ENCODE data around the gene SLC8B1. TPM values are rescaled to one million over a fixed set of nuclear protein-coding genes. Genes with fewer than 3 reads are reported as not detected.
"Not testable (repeated sequence)": the region's sequence is repeated elsewhere in the genome, so short reads cannot be mapped to it uniquely, and the experiment has no call there.

SLC8B1 gene
- total RNA-seq, 1 donor from 2014 or later = 3.0 TPM

DNA sequence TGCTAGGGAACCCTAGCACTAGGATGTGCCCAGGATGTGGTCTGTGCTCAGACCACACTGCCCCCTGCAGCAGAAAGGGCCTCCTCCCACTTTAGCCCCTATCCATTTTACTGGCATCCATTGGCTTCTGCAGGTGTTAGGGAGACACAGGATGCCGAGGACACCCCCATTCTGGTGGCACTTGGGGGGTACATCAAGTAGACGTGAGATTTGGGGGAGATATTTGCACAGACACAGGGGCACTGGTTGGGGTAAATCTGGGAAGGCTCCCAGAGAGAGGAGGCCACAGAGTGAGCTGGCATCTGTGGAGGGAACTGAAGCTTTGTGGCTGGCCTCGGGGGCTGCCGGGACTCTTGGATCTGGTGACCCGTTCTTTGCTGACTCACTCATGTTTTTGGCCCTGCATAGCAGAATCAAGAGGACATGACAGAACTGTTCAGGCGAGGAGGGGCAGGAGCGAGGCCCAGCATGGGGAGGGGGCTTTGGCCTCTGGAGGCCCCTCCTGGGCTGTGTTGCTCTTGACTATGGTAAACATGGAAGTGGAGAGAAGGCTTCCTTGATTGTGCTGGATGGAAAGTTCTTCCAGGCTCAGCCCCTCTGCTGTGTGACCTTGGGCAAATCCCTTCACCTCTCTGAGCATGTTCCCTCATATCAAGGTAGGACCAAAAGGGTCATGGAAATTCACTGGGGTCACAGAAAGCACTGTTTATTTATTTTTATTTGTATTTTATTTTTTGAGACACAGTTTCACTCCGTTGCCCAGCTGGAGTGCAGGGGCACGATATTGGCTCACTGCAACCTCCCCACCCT lies 25.2 kb upstream of the SLC8B1 start:
- no peaks in the 10 kb centered on the region for H3K27me3 ChIP-seq
- H3K36me3 ChIP-seq = no peaks in the 10 kb centered on the region
- no peak overlapping the region for H3K27ac ChIP-seq
- H4K20me1 ChIP-seq (ENCODE audit: low read depth) = peaks cover 19% of the 10 kb centered on the region
- H3K9me3 Mint-ChIP-seq = no peaks in the 10 kb centered on the region
- H2AFZ ChIP-seq (replicated peaks) = no peak overlapping the region
- no peak overlapping the region for H3K9ac ChIP-seq
- H3K4me3 ChIP-seq = no peak overlapping the region
- H3F3A ChIP-seq (ENCODE audit: low read depth) = peaks cover 15% of the 10 kb centered on the region
- peaks cover 7% of the 10 kb centered on the region for H3K4me1 ChIP-seq
- H3K27me3 Mint-ChIP-seq (ENCODE audit: insufficient read depth, low read depth) = peaks cover 2% of the 10 kb centered on the region
- H3K4me2 ChIP-seq = no peak overlapping the region
- peak overlapping the region; percentile 84 for H3K4me3 Mint-ChIP-seq
- no peaks in the 10 kb centered on the region for H3K9me3 ChIP-seq (ENCODE audit: low read depth)
- no peak overlapping the region for H3K27ac Mint-ChIP-seq
- H3K4me1 Mint-ChIP-seq = peaks cover 11% of the 10 kb centered on the region
- H3K79me2 ChIP-seq (ENCODE audit: low read depth) = peaks cover 12% of the 10 kb centered on the region
- TF ChIP-seq, protein P1, sequence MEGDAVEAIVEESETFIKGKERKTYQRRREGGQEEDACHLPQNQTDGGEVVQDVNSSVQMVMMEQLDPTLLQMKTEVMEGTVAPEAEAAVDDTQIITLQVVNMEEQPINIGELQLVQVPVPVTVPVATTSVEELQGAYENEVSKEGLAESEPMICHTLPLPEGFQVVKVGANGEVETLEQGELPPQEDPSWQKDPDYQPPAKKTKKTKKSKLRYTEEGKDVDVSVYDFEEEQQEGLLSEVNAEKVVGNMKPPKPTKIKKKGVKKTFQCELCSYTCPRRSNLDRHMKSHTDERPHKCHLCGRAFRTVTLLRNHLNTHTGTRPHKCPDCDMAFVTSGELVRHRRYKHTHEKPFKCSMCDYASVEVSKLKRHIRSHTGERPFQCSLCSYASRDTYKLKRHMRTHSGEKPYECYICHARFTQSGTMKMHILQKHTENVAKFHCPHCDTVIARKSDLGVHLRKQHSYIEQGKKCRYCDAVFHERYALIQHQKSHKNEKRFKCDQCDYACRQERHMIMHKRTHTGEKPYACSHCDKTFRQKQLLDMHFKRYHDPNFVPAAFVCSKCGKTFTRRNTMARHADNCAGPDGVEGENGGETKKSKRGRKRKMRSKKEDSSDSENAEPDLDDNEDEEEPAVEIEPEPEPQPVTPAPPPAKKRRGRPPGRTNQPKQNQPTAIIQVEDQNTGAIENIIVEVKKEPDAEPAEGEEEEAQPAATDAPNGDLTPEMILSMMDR (IDR thresholded peaks at IDR 0.05) = peak; percentile 35
- no peak for TF ChIP-seq EZH2phosphoT487 (IDR thresholded peaks at IDR 0.05)
- no peak for TF ChIP-seq EZH2 (IDR thresholded peaks at IDR 0.05)
- no peaks in the 10 kb centered on the region for H3K36me3 Mint-ChIP-seq
- DNase-seq (ENCODE audit: low spot score) = no peak

DNA sequence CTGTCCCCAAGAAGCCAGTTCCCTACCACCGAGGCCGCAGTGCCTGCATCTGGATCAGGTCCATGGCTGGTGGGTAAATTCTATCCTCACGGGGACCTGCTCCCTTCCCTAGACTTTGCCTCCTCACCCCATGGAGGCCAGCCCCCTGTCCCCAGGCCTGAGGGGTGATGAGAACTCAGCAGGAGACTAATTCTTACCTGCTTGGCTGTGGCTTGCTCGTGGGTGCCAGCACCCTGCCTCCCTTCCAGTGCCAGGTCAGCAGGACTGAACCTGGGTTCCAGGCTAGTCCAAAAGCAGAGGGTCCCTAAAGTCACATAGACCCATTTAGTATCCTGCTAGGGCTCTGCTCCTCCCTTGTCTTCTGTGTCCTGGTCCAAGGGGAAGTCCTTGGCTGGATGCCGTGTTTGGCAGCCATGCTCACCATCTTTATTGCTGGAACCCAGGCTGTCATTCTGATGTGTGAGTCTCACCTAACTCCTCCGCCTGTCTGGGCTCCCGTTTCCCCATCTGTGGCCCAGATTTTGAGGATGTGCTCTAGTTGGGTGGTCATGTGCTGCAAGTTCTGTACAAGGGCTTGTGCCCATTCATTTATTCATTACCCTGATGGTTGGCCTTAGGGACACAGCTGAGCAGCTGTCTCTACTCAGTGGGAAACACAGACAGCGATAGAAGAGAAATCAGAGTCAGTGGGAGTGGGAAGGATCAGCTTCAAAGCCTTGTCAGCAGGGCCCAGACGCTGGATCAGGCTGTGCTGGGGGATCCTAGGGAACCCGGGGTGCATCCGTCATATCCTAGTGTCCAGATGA lies 24.4 kb upstream of the SLC8B1 start:
- peak overlapping the region; percentile 76 for H3K4me3 ChIP-seq
- H3K27me3 ChIP-seq = no peaks in the 10 kb centered on the region
- H3F3A ChIP-seq (ENCODE audit: low read depth) = peaks cover 15% of the 10 kb centered on the region
- no peak overlapping the region for H3K27ac ChIP-seq
- peak overlapping the region; percentile 43 for H3K9ac ChIP-seq
- H4K20me1 ChIP-seq (ENCODE audit: low read depth) = peaks cover 19% of the 10 kb centered on the region
- DNase-seq (ENCODE audit: low spot score) = no peak
- H3K9me3 ChIP-seq (ENCODE audit: low read depth) = no peaks in the 10 kb centered on the region
- TF ChIP-seq EZH2phosphoT487 (IDR thresholded peaks at IDR 0.05) (no peak), EZH2 (IDR thresholded peaks at IDR 0.05) (no peak)
- TF ChIP-seq, protein P1 (IDR thresholded peaks at IDR 0.05) = no peak
- no peaks in the 10 kb centered on the region for H3K36me3 Mint-ChIP-seq
- peaks cover 7% of the 10 kb centered on the region for H3K4me1 ChIP-seq
- H3K4me2 ChIP-seq = peak overlapping the region; percentile 79
- no peaks in the 10 kb centered on the region for H3K9me3 Mint-ChIP-seq
- H3K27ac Mint-ChIP-seq = no peak overlapping the region
- no peaks in the 10 kb centered on the region for H3K36me3 ChIP-seq
- H3K4me1 Mint-ChIP-seq = peaks cover 11% of the 10 kb centered on the region
- no peak overlapping the region for H2AFZ ChIP-seq (replicated peaks)
- H3K79me2 ChIP-seq (ENCODE audit: low read depth) = peaks cover 12% of the 10 kb centered on the region
- H3K27me3 Mint-ChIP-seq (ENCODE audit: insufficient read depth, low read depth) = peaks cover 2% of the 10 kb centered on the region
- H3K4me3 Mint-ChIP-seq = peak overlapping the region; percentile 84

DNA sequence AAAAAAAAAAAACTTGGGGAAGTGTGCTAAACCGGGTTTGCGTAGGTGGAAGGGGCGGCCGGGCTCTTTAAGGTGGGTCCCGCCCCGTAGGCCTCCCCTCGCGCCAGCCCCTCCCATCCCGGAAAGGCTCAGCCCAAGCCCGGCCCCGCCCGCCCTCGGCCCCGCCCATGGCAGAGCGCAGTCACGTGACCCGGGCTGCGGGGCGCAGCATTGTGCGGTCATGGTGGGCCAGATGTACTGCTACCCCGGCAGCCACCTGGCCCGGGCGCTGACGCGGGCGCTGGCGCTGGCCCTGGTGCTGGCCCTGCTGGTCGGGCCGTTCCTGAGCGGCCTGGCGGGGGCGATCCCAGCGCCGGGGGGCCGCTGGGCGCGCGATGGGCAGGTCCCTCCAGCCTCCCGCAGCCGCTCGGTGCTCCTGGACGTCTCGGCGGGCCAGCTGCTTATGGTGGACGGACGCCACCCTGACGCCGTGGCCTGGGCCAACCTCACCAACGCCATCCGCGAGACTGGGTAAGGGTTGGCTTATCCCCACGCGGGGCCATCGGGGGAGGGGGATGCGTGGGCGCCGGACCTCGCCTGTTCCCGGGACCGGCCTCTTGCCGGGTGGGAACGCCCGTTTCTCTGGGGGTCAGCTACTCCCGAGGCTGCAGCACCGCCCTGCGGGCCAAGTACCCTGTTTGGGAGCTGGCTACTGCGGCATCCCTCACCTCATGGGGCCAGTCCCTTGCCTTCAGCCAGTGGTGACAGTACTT lies 23.6 kb upstream of the SLC8B1 start, which contains the start of gene PLBD2:
PLBD2 (plus strand) TSS at position 207 of the 752 bp plus-strand sequence; CDS start at position 221, 14 bp downstream.
- Histone ChIP-seq H3K36me3 (no peaks in the 10 kb centered on the region), H4K20me1 (ENCODE audit: low read depth) (peaks cover 19% of the 10 kb centered on the region), H3K79me2 (ENCODE audit: low read depth) (peaks cover 12% of the 10 kb centered on the region), H3K4me2 (peak within 1 kb of the TSS; percentile 79), H2AFZ (replicated peaks) (peak within 1 kb of the TSS; percentile 74), H3K27me3 (no peaks in the 10 kb centered on the region), H3K9me3 (ENCODE audit: low read depth) (no peaks in the 10 kb centered on the region), H3K4me1 (peaks cover 7% of the 10 kb centered on the region), H3K27ac (no peak within 1 kb of the TSS), H3F3A (ENCODE audit: low read depth) (peaks cover 15% of the 10 kb centered on the region), H3K4me3 (peak within 1 kb of the TSS; percentile 76), H3K9ac (peak within 1 kb of the TSS; percentile 43)
- H3K27ac Mint-ChIP-seq = no peak within 1 kb of the TSS
- peak within 1 kb of the TSS; percentile 85 for H3K4me3 Mint-ChIP-seq
- peak; percentile 98 for DNase-seq (ENCODE audit: low spot score)
- H3K27me3 Mint-ChIP-seq (ENCODE audit: insufficient read depth, low read depth) = peaks cover 2% of the 10 kb centered on the region
- TF ChIP-seq, protein P1 (IDR thresholded peaks at IDR 0.05) = no peak
- TF ChIP-seq EZH2 (IDR thresholded peaks at IDR 0.05) = no peak
- no peaks in the 10 kb centered on the region for H3K9me3 Mint-ChIP-seq
- no peaks in the 10 kb centered on the region for H3K36me3 Mint-ChIP-seq
- peaks cover 11% of the 10 kb centered on the region for H3K4me1 Mint-ChIP-seq

DNA sequence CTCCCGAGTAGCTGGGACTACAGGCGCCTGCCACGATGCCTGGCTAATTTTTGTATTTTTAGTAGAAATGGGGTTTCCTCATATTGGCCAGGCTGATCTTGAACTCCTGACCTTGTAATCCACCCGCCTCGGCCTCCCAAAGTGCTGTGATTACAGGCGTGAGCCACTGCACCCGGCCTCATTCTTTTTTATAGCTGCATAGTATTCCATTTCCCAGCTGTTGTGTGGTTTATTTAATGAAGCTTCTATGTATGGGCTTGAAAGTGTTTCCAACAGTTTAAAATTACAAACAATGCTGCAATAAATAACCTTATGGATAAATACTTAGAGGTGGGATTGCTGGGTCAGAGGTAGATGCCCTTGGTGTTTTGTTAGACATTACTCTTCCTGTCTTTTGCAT lies 19.3 kb upstream of the SLC8B1 start:
- not testable (repeated sequence) for H3K4me3 Mint-ChIP-seq; H3K4me1 Mint-ChIP-seq; H3K9ac ChIP-seq; H3K36me3 ChIP-seq; H3K27ac ChIP-seq; H2AFZ ChIP-seq (replicated peaks); H3K27ac Mint-ChIP-seq; H3K4me2 ChIP-seq; DNase-seq (ENCODE audit: low spot score); H3K9me3 ChIP-seq (ENCODE audit: low read depth); H3K9me3 Mint-ChIP-seq; H4K20me1 ChIP-seq (ENCODE audit: low read depth); H3K4me1 ChIP-seq; H3K4me3 ChIP-seq; H3K79me2 ChIP-seq (ENCODE audit: low read depth); H3K27me3 ChIP-seq; H3K36me3 Mint-ChIP-seq
- H3K27me3 Mint-ChIP-seq (ENCODE audit: insufficient read depth, low read depth) = peaks cover 11% of the 10 kb centered on the region
- peaks cover 11% of the 10 kb centered on the region for H3F3A ChIP-seq (ENCODE audit: low read depth)
